SK-MEL-5 (cell line): ENCODE results near the gene RASD2. TPM values are rescaled to one million over a fixed set of nuclear protein-coding genes. Genes with fewer than 3 reads are reported as not detected.
A peak's percentile ranks its signal among the peaks of the same experiment; 100 is the strongest.

Experiments used
- DNase-seq: peaks from one replicate; pipeline ENCODE4 v3.0.0-alpha.2; 2016; ENCODE audit warnings: low read depth, low spot score
- in situ Hi-C: cut with HindIII; loops from 2 replicates; pipeline ENCODE4 v1.10.0; 2016; ENCODE audit warnings: low sequenced_read_pairs, high pct_unique_total_duplicates, low pct_unique_long_range_greater_than_20kb
- total RNA-seq: library from RNA; depleted of rRNA; stranded (reverse); fragments of >200 nt; shearing (Covaris generic); gene quantifications from 2 replicates; pipeline ENCODE4 v1.2.3, GENCODE V29; 2014

The RASD2 gene
- total RNA-seq, 1 experiment from 2014 or later, result 0.37 TPM

- DNase-seq, result peak; percentile 21
- in situ Hi-C loops, result no loop called here
Observed at GRCh38 chr22:35589071-35589755, 48.6 kb downstream of the RASD2 start.

- in situ Hi-C loops, result no loop called here
- no peak for DNase-seq
Observed at GRCh38 chr22:35589756-35590093, 49.1 kb downstream of the RASD2 start.

GRCh38 chr22:35590634-35591295 lies 50.1 kb downstream of the RASD2 start:
- no peak for DNase-seq
- in situ Hi-C loops, result no loop called here

- no peak for DNase-seq
Observed at GRCh38 chr22:35591714-35592417, 51.2 kb downstream of the RASD2 start.

GRCh38 chr22:35592418-35592967 lies 51.9 kb downstream of the RASD2 start:
- in situ Hi-C loops, result no loop called here
- DNase-seq, result no peak

More at GRCh38 chr22:35591714-35592417, 51.2 kb downstream of the RASD2 start:
- in situ Hi-C loops, result no loop called here

GRCh38 chr22:35593071-35593890 lies 52.6 kb downstream of the RASD2 start:
- in situ Hi-C loops, result no loop called here

GRCh38 chr22:35593891-35594470 lies 53.4 kb downstream of the RASD2 start:
- in situ Hi-C loops, result no loop called here
- DNase-seq, result no peak

More at GRCh38 chr22:35593071-35593890, 52.6 kb downstream of the RASD2 start:
- DNase-seq, result no peak

- no peak for DNase-seq
- in situ Hi-C loops, result no loop called here
Observed at GRCh38 chr22:35594686-35595085, 54.1 kb downstream of the RASD2 start.

- in situ Hi-C loops, result no loop called here
- no peak for DNase-seq
Observed at GRCh38 chr22:35596821-35597220, 56.2 kb downstream of the RASD2 start.

- in situ Hi-C loops, result no loop called here
- DNase-seq, result no peak
Observed at GRCh38 chr22:35597692-35598395, 57.2 kb downstream of the RASD2 start.

GRCh38 chr22:35598396-35598710 lies 57.7 kb downstream of the RASD2 start:
- in situ Hi-C loops, result no loop called here
- DNase-seq, result no peak

- DNase-seq, result no peak
- in situ Hi-C loops, result no loop called here
Observed at GRCh38 chr22:35599364-35599763, 58.7 kb downstream of the RASD2 start.

- in situ Hi-C loops, result no loop called here
- no peak for DNase-seq
Observed at GRCh38 chr22:35600476-35600875, 59.8 kb downstream of the RASD2 start.

GRCh38 chr22:35601013-35601580 lies 60.5 kb downstream of the RASD2 start:
- no peak for DNase-seq
- in situ Hi-C loops, result no loop called here

- no peak for DNase-seq
- in situ Hi-C loops, result no loop called here
Observed at GRCh38 chr22:35601743-35602615, 61.3 kb downstream of the RASD2 start.
